GM12864 (cell line): ENCODE results near the gene SH2D6.

Source experiments
- DNase-seq: peaks from one replicate; pipeline ENCODE4 v3.0.0-alpha.2; 2011; ENCODE audit warnings: low read depth
- H3K4me3 ChIP-seq: 2 replicates; pipeline ENCODE4 v1.5.1; 2011; ENCODE audit warnings: mild to moderate bottlenecking, low read depth, low read length, control low read depth
- CTCF ChIP-seq: IDR thresholded peaks from 2 replicates; pipeline ENCODE4 v1.5.1; 2011; ENCODE audit warnings: low read depth, mild to moderate bottlenecking, moderate library complexity, low read length, control low read depth, inconsistent platforms; ENCODE audit errors: missing control alignments

Gene SH2D6

GRCh38 chr2:85458601-85459563, 40.4 kb downstream of the SH2D6 start:
- no peak for TF ChIP-seq CTCF
- no peak for DNase-seq
- H3K4me3 ChIP-seq, result no peak overlapping the region

GRCh38 chr2:85459771-85460170, 41.3 kb downstream of the SH2D6 start:
- DNase-seq, result no peak
- no peak overlapping the region for H3K4me3 ChIP-seq
- TF ChIP-seq CTCF, result no peak

GRCh38 chr2:85462322-85462721, 43.8 kb downstream of the SH2D6 start:
- no peak overlapping the region for H3K4me3 ChIP-seq
- no peak for DNase-seq
- no peak for TF ChIP-seq CTCF

- H3K4me3 ChIP-seq, result no peak overlapping the region
- DNase-seq, result no peak
- no peak for TF ChIP-seq CTCF
Observed at GRCh38 chr2:85468096-85468703, 49.7 kb downstream of the SH2D6 start.

GRCh38 chr2:85468704-85469349, 50.3 kb downstream of the SH2D6 start:
- no peak for DNase-seq
- H3K4me3 ChIP-seq, result no peak overlapping the region
- no peak for TF ChIP-seq CTCF

- no peak overlapping the region for H3K4me3 ChIP-seq
- no peak for DNase-seq
- TF ChIP-seq CTCF, result no peak
Observed at GRCh38 chr2:85470850-85471800, 52.6 kb downstream of the SH2D6 start.
